ENCODE data around the gene CD80. TPM values are rescaled to one million over a fixed set of nuclear protein-coding genes. Genes with fewer than 3 reads are reported as not detected.
"Not testable (repeated sequence)": the region's sequence is repeated elsewhere in the genome, so short reads cannot be mapped to it uniquely, and the experiment has no call there.

The CD80 gene
- total and polyA plus RNA-seq, 9 of the 15 experiments (the other 6 are each of a cell fraction or from before 2014, with no cell fraction given), result 3.0 to 8.2 (median 5.7) TPM

DNA sequence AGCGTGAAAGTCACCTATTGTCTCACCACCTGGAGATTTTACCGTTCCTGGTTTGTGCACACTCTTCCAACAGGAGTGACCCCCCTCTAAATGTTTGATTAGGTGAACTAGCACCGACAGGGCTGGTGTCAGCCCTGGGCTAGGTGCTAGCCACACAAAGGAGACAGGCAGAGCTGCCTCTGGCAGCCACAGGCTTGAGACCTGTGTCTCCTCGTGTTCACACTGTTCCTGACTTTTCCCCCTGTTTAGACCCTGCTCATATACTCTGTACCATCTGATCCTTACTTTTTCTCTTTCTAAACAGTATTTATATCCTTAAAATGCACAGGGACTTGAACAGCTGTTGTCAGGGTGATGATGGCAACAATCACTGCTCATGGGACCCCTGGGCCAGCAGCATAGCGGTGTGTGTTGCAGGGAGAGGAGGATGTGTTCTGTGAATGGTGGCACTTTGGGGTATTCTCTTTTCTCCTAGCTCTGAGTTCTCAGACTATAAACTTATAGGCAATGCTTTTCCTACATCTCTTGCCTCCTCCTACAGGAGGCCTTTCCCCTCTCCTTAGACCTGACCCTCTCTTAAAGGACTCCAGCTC lies 5.5 kb downstream of the CD80 start (continued):
- TF ChIP-seq ZNF41 (CRISPR knock-in tag; conservative IDR thresholded peaks at IDR 0.05) (no peak), SMAD2 (IDR thresholded peaks at IDR 0.05; ENCODE audit: low read depth, low read length) (no peak), ZKSCAN3 (CRISPR knock-in tag; IDR thresholded peaks at IDR 0.05) (no peak), SRSF7 (optimal IDR thresholded peaks at IDR 0.05; ENCODE audit: low read depth, low read length) (no peak), NR0B1 (IDR thresholded peaks at IDR 0.05; ENCODE audit: partially characterized antibody) (no peak), SNRNP70 (optimal IDR thresholded peaks at IDR 0.05; ENCODE audit: low read depth, low read length) (no peak), ZNF197 (CRISPR knock-in tag; IDR thresholded peaks at IDR 0.05; ENCODE audit: low read depth) (no peak), CHD2 (IDR thresholded peaks at IDR 0.05; ENCODE audit: low read depth, low read length) (no peak), ZFP91 (CRISPR knock-in tag; IDR thresholded peaks at IDR 0.05) (no peak), NFE2 (IDR thresholded peaks at IDR 0.05; ENCODE audit: low read depth) (no peak), TCFL5 (CRISPR knock-in tag; conservative IDR thresholded peaks at IDR 0.05) (no peak)
- TF ChIP-seq, protein P1, sequence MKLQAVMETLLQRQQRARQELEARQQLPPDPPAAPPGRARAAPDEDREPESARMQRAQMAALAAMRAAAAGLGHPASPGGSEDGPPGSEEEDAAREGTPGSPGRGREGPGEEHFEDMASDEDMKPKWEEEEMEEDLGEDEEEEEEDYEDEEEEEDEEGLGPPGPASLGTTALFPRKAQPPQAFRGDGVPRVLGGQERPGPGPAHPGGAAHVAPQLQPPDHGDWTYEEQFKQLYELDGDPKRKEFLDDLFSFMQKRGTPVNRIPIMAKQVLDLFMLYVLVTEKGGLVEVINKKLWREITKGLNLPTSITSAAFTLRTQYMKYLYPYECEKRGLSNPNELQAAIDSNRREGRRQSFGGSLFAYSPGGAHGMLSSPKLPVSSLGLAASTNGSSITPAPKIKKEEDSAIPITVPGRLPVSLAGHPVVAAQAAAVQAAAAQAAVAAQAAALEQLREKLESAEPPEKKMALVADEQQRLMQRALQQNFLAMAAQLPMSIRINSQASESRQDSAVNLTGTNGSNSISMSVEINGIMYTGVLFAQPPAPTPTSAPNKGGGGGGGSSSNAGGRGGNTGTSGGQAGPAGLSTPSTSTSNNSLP (IDR thresholded peaks at IDR 0.05; ENCODE audit: borderline replicate concordance, low read depth, low read length), result no peak

DNA sequence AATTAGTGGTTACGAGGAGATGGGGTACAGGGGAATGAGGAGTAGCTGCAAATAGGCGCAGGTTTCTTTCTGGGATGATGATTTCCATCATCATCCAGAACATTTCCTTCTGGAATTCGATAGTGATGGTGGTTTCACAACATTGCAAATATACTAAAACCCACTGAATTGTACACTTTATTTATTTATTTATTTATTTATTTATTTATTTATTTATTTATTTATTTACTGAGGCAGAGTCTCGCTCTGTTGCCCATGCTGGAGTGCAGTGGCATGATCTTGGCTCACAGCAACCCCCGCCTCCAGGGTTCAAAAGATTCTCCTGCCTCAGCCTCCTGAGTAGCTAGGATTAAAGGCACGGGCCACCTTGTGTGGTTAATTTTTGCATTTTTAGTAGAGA lies 6.5 kb downstream of the CD80 start:
- H3K36me3 ChIP-seq (ENCODE audit: control insufficient read depth, insufficient read depth, low read length); H3K9me1 ChIP-seq (ENCODE audit: control insufficient read depth, insufficient read depth, low read length); in situ Hi-C loops (cut with MboI); CTCF ChIA-PET (ENCODE audit: low intra/inter-chr PET ratio); BruUV-seq (replicated peaks); intact Hi-C loops (cut with micrococcal nuclease); H2AFZ ChIP-seq (ENCODE audit: low read depth, low read length); H3K4me2 ChIP-seq (ENCODE audit: insufficient read depth, low read length); FAIRE-seq; H3K9me3 ChIP-seq (replicated peaks; ENCODE audit: control insufficient read depth, insufficient read depth, low read depth, low read length); H3K4me3 ChIP-seq; H3K4me1 ChIP-seq (replicated peaks in 1 of 2; ENCODE audit: control insufficient read depth in 2 of 2, insufficient read depth in 2 of 2, low read length in 2 of 2); ATAC-seq; DNase-seq (ENCODE audit: extremely low read depth in 1 of 4, low spot score in 3 of 4); H4K20me1 ChIP-seq (replicated peaks; ENCODE audit: control insufficient read depth, insufficient read depth, low read length); H3K27me3 ChIP-seq (ENCODE audit: control insufficient read depth in 2 of 2, insufficient read depth in 2 of 2, low read length in 2 of 2); POLR2A ChIA-PET; H3K79me2 ChIP-seq (ENCODE audit: control insufficient read depth, insufficient read depth, low read length); H3K27ac ChIP-seq (ENCODE audit: extremely low read depth, low read depth, low read length); H3K9ac ChIP-seq (ENCODE audit: insufficient read depth in 1 of 2, low read depth in 2 of 2, low read length in 2 of 2): not testable (repeated sequence)
- WGBS (ENCODE audit: insufficient coverage, low coverage, missing lambda C conversion rate), result 69% methylated on average over 6 of the region's 6 CpGs

Data from K562 (cell line).